RKO (cell line): ENCODE measurements around the gene TNNC1.
A peak's percentile ranks its signal among the peaks of the same experiment; 100 is the strongest.

Experiments
- DNase-seq: peaks from one replicate; pipeline ENCODE4 v3.0.0-alpha.2; 2016; ENCODE audit warnings: low spot score

The TNNC1 gene

GRCh38 chr3:52430416-52430810 lies 23.4 kb downstream of the TNNC1 start:
- no peak for DNase-seq

- no peak for DNase-seq
Measured at GRCh38 chr3:52429779-52430415, 23.9 kb downstream of the TNNC1 start.

GRCh38 chr3:52429031-52429430 lies 24.8 kb downstream of the TNNC1 start:
- no peak for DNase-seq

GRCh38 chr3:52428151-52429005 lies 25.5 kb downstream of the TNNC1 start:
- peak; percentile 78 for DNase-seq

- DNase-seq: no peak
Measured at GRCh38 chr3:52423173-52423572, 30.7 kb downstream of the TNNC1 start.

- DNase-seq: no peak
Measured at GRCh38 chr3:52422669-52423068, 31.2 kb downstream of the TNNC1 start.

GRCh38 chr3:52420388-52420787 lies 33.5 kb downstream of the TNNC1 start:
- no peak for DNase-seq

- no peak for DNase-seq
Measured at GRCh38 chr3:52415800-52416199, 38.0 kb downstream of the TNNC1 start.

- DNase-seq: no peak
Measured at GRCh38 chr3:52408466-52408865, 45.4 kb downstream of the TNNC1 start.

- DNase-seq: no peak
Measured at GRCh38 chr3:52407779-52408178, 46.1 kb downstream of the TNNC1 start.

GRCh38 chr3:52406791-52407510 lies 46.9 kb downstream of the TNNC1 start:
- no peak for DNase-seq

- DNase-seq: no peak
Measured at GRCh38 chr3:52406231-52406661, 47.6 kb downstream of the TNNC1 start.

- no peak for DNase-seq
Measured at GRCh38 chr3:52405601-52406110, 48.2 kb downstream of the TNNC1 start.

- DNase-seq: no peak
Measured at GRCh38 chr3:52405066-52405465, 48.8 kb downstream of the TNNC1 start.

GRCh38 chr3:52404391-52404790 lies 49.5 kb downstream of the TNNC1 start:
- DNase-seq: no peak

GRCh38 chr3:52403955-52404354 lies 49.9 kb downstream of the TNNC1 start:
- DNase-seq: no peak

- DNase-seq: no peak
Measured at GRCh38 chr3:52403271-52403841, 50.5 kb downstream of the TNNC1 start.

- DNase-seq: no peak
Measured at GRCh38 chr3:52402706-52403270, 51.1 kb downstream of the TNNC1 start.

- no peak for DNase-seq
Measured at GRCh38 chr3:52402101-52402521, 51.7 kb downstream of the TNNC1 start.

- no peak for DNase-seq
Measured at GRCh38 chr3:52401551-52401950, 52.3 kb downstream of the TNNC1 start.
